Activated gamma-delta T cell (primary cell): ENCODE results near the gene ADORA2B.
"Not testable (repeated sequence)": the region's sequence is repeated elsewhere in the genome, so short reads cannot be mapped to it uniquely, and the experiment has no call there.

Experiments used
- DNase-seq: peaks from one replicate; lab custom pipeline; 2025; lab: John Stamatoyannopoulos, UW

ADORA2B gene

DNA sequence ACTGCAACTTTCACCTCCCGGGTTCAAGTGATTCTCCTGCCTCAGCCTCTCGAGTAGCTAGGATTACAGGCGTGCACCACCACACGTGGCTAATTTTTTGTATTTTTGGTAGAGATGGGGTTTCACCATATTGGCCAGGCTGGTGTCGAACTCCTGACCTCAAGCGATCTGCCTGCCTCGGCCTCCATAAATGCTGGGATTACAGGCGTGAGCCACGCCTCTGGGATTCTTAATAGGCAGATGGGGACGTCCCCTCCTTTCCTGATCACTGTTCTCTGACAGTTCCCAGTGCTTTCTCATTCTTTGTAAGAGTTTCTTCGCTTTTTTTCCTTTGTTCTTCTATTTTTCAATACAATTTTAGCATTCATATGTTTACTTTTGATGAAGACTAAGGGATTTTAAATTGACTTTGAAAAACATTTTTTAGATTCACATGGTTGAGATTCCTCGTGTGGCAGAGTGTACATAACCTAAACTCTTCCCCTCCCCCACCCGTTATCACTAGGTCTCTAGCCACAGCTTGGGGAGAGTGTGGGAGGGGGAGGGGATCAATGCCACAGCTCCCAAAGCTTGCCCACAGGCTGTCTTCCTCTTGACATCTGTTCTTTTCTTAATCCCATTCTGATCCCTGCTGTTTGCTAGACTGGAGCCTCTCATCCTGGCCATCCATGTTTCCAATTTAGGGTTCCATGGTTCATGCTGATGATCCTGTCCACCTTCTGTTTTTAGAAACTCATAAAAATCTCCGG, 11.0 kb downstream of the ADORA2B start:
- DNase-seq, result no peak

DNA sequence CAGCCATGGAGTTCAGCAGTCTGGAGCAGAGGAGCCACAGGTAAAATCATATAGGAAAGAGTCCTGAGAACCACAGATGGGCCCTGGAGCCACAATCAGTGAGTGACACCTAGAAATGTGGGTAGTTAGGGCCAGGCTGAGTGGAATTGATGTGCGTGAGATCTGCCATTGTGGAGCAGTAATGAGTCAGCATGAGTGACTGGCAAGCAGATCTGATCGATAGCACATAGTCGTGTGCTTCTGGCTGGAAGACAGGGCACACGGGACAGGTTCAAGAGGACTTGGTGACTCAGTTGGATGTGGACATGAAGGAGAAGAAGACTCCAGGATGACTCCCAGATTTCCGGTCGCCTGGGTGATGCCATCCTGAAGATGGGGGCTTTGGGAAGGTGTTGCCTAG, 12.3 kb downstream of the ADORA2B start:
- no peak for DNase-seq

DNA sequence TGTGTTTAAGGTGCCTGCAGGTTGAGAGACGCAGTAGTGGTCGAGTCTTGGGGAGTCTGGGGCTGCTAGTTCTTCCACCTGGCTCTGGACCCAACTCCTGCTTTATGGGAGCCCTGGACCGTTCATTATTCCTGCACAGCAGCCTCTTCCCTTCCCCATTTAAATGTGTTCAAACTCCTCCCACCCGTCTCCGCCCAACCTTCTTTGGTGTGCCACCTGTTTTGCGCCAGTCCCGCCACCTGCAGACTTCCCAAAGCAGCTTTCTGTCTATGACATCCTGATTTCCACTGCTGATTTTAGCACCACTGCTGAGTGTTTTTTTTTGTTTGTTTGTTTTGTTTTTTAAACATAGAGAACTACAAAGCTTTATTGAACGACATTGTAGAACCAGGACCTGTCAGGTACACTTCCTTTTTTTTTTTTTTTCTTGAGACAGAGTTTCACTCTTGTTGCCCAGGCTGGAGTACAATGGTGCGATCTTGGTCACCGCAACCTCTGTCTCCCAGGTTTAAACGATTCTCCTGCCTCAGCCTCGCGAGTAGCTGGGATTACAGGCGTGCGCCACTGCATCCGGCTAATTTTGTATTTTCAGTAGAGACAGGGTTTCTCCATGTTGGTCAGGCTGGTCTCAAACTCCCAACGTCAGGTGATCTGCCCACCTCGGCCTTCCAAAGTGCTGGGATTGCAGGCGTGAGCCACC, 12.8 kb downstream of the ADORA2B start:
- DNase-seq, result no peak

DNA sequence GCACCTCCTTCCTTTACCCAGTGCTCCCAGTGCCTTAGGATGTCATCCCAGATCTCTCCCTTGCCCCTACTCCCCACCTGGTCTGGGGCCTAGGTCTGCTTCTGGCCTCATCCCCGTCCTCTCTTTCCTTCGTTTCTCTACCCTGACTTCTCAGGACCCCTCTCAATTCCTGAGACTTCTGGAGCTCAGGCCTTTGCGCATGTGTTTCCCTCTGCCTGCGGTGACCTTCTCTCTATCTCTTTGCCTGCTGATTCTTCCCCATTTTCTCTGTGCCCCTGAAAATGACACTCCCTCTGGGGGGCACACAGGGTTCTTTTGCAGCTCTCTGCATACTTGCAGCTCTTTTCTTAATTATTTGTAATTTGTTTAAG, 13.5 kb downstream of the ADORA2B start:
- no peak for DNase-seq

DNA sequence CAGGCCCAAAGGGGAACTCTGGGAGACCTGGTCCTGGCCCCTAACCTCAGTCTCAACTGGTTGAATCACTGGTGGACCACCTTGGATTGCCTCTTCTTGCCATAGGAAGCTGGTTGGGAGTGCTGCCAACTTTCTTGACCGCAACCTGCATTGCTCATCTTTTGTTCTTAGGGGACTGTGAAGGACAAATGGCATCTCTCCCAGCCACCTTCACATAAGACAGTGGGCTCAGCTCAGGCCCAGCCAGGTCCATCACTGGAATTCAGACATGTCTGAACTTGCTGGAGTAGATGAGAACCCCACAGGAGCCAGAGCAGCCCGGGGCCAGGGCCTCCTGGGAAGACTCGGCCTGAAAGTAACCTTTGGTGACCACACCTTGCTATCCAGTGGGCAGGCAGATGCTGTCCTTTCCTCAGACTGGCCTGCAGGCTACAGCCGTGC, 18.8 kb downstream of the ADORA2B start:
- no peak for DNase-seq

DNA sequence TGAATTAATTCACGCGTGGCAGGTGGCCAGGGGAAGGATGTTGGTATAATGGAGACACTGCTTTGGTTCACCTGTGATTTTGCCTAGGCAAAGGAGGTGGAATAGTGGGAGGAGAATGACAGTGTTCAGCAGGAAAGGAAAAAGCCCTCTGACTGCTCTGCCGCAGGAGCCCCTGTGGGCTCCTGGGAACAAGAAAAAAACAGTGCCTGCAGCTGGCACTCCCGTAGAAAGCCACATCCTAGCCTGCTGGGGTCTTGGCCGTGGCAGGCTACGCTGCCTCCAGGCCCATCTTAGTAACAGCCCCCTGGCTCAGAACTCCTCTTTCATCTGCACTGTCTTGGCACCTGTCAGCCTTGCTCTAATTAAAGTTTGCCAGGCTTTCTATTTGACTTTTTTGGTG, 20.6 kb downstream of the ADORA2B start:
- no peak for DNase-seq

DNA sequence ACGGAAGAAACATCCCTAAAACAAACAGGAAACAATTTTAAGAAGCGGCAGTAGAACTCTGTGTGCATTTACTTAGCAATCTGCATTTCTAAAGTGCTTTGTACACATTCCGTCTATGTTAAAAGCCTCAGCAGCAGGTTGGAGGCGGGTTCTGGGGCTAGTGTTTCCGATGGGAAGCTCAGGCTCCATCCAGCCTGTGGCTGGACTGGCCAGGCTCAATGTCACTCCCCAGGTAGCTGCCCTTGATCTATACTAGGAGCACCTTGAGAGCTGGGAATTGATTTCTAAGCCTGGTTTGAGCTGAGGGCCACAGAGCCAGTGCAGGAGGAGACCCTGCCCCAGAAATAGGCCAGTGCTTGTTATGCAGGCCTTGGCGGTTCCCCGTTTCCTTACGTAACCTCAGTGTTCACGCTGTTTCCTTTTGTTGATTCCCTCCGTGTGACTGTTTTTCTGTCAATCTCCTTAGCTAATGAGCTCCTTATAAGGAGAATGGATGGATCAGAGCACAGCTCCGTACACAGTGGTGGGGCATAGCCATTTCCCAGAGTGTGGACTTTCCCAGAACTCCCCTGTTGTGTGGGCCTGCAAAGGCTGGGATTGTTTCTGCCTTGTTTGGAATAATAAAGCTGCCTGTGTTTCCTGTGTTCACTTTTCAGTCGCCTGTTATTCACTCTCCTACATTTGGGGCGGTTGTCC, 21.4 kb downstream of the ADORA2B start:
- DNase-seq, result no peak

DNA sequence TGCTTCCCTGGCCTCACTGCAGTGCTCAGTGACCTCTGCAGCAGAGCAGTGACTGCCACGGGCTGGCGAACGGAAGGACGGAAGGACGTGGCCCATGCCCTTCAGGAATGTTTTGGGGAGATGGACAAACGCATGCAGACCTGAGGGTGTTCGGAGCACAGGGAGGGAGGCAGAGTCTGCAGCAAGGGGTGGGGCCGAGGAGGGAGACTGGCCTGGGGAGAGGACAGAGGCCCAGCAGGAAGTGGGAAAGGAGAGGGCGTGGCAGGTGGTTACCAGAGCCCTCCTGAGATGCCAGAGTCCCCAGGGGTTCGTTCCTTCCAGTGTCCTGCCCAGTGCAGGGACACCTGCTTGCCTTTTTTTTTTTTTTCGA, 21.9 kb downstream of the ADORA2B start:
- no peak for DNase-seq

DNA sequence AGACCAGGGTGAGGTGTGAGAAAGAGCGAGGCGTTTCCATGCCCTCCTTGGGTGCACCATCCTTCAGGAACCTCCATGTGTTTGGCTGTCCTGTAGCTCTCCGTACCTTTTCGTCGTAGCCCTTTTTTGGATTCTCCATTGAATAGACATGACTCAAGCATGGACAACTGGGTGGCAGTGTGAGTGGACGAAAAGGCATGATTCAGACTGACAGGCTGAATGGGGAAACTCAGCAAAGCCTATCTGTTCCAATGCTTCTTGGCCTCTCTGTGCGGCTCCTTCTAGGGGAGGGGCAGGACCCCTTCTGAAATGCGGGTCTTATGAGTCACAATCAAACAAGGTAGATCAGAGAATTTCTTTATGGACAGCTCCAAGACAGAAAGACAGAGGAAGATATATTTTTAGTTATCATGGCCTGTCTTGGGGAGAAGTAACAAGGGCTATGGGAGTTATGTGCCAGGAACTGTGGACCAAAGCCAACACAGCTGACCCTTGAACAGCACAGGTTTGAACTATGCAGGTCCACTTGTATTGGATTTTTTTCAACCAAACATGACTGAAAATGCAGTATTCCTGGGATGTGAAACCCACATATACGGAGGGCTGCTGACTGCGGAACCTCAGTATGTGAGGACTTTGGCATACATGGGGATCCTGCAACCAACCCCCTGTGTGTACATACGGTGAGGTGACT, 22.9 kb downstream of the ADORA2B start:
- no peak for DNase-seq

DNA sequence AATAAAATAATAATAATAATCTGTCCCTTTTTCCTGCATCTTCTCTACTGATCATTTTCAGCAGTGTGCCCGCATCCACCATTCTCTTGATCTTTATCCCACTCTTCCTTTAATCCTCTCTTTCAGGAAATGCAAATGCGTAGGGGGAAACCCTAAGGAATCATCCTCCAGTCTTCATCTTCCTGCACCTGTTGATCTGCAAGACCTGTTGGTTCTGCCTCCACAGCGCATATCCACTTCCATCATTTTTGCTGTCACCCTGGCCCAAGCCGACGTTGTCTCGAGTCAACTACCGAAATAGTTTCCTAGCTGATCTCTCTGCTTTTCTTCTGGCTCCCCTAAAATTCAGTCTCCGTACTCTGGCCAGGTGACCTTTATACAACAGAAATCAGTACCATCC, 24.5 kb downstream of the ADORA2B start:
- DNase-seq, result no peak

DNA sequence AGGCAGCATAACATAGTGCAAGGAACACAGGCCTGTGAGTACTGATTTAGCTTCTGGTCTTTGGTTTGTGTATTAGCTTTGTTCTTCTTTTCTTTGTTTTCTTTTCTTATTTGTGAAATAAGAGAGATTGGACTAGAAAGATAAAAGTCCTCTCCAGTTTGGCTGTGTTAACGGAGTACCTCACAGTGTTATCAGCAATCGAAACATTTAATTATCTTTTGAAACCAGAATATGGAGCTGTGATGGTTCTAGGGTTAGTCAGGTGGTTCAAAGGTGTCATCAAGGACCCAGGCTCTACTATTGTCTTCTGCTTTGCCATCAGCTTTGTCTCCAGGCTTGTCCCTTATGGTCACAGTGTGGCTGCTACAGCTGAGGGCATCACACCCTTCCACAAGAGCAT, 25.6 kb downstream of the ADORA2B start:
- DNase-seq, result no peak

DNA sequence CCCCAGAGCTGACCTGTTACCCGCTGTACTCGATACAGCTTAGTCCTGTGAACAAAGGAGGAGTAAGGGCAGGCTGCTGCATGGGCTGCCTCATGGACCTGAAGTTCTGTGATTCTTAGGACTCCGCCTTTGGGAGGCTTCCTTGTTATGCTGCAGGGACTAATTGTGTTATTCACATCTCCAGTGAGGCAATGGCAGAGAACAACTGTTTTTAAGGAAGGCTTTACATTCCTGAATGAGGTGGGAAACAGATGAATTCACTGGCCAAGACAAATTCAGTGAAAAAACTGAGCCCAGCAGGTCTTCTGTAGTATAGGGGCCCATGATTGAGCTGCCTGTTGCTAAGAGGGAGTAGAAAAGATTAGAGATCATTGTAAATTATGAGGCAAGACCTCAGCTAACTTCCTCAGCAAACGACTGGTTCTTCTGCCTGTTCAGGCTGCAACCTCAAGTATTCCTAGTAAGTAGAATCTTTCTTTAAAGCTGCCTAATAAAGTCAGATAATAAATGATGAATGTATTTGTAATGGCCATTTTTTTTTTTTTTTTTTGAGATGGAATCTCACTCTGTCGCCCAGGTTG, 26.3 kb downstream of the ADORA2B start:
- DNase-seq, result no peak

DNA sequence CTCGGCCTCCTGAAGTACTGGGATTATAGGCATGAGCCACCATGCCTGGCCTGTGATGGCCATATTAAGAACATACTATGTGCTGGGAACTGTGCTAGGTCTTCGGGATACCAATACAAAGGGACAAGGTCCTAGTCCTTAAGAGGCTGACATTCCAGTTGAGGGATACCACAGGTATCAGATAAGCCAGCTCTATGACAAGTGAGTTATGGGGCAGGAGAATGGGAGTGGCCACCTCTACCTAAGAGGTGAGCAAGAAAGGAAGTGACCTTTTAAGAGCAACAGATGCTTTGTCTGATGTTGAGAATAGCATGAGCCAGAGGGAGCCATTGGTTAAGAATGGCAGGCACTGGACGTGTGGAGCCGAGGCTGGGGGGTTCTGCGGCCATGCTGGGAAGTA, 27.0 kb downstream of the ADORA2B start:
- DNase-seq, result no peak

DNA sequence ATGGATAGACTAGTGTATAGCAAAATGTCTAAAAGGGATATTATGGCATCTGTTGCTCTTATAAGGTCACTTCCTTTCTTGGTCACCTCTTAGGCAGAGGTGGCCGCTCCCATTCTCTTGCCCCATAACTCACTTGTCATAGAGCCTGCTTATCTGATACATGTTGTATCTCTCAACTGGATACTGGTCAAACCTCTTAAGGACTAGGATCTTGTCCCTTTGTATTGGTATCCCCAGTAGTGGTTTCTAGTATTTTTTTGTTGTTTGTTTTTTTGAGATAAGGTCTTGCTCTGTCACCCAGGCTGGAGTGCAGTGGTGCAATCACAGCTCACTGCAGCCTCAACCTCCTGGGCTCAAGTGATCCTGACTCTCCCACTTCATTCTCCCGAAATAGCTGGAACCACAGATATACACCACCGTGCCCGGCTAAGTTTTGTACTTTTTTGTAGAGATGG, 27.6 kb downstream of the ADORA2B start:
- no peak for DNase-seq

DNA sequence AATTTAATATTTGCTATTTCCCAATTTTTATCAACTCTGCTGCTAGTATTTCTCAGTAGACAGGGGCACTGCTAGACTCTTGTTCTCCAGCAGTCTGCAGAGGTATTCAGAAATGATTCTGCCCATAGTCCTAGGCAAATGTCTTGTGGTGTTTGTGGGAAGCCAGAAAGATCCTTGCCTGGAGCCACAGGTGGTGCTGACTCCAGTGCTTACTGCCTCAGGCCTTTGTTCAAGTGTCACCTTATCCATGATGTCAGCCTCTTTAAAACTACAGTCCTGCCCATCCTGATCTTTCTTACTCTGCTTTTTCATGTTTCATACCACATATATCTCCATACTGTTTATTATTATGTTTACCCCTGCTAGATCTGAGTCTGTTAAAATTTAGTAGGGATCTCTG, 28.1 kb downstream of the ADORA2B start:
- DNase-seq, result no peak

DNA sequence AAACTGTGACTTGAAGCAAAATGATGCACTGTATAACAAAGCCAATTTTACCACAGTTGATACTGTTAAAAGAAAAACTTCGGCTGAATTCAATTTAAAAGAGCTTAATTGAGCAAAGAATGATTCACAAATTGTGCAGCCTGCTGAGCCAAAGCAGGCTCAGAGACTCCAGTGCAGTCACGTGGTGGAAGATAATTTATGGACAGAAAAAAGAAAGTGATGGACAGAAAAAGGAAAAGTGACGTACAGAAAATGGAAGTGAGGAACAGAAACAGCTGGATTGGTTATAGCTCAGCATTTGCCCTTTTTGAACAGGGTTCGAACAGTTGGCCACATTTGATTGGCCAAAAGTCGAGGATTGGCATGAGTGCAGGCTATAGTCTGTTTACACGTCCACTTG, 28.9 kb downstream of the ADORA2B start:
- DNase-seq, result no peak

DNA sequence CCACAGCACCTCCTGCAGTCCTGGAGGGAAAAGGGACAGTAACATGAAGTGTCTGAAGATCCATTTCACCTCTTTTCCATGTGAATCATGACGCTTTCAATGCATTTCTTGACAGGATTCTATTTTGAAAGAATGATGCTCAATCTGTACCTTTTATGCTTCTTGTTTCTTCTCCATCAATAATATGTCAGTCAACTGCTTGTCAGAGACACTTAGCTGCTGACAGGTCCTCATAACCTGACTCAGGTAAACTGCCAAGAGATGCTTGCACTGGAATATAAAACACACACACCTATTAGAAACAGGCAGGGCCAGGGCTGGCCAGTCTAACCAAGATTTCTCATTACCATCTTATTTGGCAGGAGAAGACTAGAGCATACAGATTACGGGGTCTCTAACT, 33.0 kb downstream of the ADORA2B start:
- no peak for DNase-seq

DNA sequence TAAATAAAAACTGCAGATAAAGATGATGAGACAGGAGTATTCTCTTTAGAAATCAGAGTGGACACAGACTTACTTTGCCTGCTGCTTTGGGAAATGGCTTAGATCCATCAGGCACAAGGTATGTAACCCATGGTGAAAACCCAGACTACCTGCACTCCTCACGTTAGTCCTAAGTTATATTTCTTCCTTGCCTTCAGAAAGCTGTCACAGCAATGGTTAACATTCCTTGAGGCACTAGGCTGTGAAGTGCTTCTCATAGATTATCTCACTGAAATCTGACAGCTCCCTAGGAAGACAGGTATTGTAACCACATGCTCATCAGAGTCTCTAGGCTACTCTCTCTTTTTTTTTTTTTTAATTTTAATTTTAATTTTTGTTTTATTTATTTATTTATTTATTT, 33.7 kb downstream of the ADORA2B start:
- DNase-seq, result no peak

DNA sequence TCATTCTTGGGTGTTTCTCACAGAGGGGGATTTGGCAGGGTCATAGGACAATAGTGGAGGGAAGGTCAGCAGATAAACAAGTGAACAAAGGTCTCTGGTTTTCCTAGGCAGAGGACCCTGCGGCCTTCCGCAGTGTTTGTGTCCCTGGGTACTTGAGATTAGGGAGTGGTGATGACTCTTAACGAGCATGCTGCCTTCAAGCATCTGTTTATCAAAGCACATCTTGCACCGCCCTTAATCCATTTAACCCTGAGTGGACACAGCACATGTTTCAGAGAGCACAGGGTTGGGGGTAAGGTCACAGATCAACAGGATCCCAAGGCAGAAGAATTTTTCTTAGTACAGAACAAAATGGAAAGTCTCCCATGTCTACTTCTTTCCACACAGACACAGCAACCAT, 34.1 kb downstream of the ADORA2B start:
- not testable (repeated sequence) for DNase-seq

DNA sequence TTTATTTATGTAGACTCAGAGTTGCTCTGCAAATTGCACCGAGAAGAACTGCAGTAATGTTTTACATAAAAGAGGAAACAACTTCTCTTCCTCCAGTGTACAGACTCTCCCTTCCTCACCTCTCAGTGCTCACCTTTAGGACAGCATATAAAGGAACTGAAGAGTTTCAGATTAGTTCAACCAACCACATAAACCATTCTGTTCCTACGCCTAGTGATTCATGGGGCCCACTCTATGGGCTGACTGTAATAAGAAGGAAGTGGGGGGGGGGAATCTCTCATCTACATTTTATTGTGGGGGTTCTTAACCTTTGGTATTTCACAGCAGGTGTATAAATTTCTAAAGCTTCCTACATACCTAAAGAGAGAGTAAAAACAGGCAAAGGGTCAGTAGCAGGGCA, 36.3 kb downstream of the ADORA2B start:
- DNase-seq, result no peak

DNA sequence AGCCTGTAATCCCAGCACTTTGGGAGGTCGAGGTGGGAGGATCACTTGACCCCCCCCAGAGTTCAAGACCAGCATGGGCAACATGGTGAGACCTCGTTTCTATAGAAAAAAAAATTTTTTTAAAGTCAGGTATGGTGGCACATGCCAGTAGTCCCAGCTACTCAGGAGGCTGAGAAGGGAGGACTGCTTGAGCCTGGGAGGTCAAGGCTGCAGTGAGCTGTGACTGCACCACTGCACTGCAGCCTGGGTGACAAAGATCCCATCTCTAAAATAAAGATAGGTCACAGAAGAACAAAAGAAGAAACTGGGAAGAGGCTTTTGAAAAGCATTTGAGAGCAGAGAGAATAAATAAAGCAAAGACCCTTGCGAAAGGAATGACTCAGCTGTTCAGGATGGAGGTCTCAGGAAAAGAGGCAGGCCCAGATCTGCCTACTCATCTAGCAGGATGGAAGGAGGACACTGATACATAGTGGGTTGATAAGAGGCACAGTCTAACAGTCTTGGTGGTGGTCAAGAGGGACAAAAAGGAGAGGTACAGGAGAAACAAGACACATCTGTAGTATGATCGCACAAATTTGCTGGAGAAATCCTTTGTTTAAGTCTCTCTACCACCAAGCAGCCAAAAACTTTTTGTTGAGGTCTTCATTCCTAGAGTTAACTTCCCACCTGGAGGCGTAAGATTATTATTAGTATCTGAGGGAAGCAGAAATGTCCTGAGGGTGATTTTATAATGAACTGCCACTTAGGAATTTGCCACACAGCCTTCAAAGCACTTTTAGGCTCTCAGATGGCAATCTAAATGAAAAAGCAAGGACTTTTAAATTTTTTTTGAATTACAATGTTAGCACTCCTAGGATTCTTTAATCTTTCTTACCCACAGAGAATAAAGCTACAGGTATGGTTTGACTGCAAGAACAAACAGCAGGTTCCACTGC, 37.0 kb downstream of the ADORA2B start:
- DNase-seq, result no peak
